IPS-18c (cell line): Measurements from ENCODE around the gene NUDT12.

Experiments
- H3K4me3 ChIP-seq: 2 replicates; pipeline ENCODE4 v1.7.0; 2013; ENCODE audit warnings: low read depth, mild to moderate bottlenecking, low read length, moderate library complexity; ENCODE audit not compliant: insufficient read depth
- H3K9me3 ChIP-seq: one replicate; pipeline ENCODE4 v1.6.1; 2013; ENCODE audit warnings: mild to moderate bottlenecking, low read length, moderate library complexity; ENCODE audit not compliant: control insufficient read depth, insufficient read depth

Gene NUDT12

GRCh38 chr5:103562453-103563157 lies at the start of gene NUDT12:
Gene NUDT12, minus strand, starts transcription at chr5:103562789. Its CDS starts 2,541 bp downstream, at chr5:103560248.
- H3K4me3 ChIP-seq, result peak within 1 kb of the TSS; percentile 92

GRCh38 chr5:103607346-103607745 lies 44.8 kb upstream of the NUDT12 start:
- no peak overlapping the region for H3K4me3 ChIP-seq
- no peaks in the 10 kb centered on the region for H3K9me3 ChIP-seq

More at GRCh38 chr5:103562453-103563157, at the start of gene NUDT12:
- H3K9me3 ChIP-seq, result no peaks in the 10 kb centered on the region

- Histone ChIP-seq H3K4me3 (no peak overlapping the region), H3K9me3 (no peaks in the 10 kb centered on the region)
These were observed 42.7 kb upstream of the NUDT12 start for GRCh38 chr5:103605277-103605676.

GRCh38 chr5:103602438-103602837 lies 39.8 kb upstream of the NUDT12 start:
- H3K4me3 ChIP-seq, result no peak overlapping the region

GRCh38 chr5:103601314-103601713 lies 38.7 kb upstream of the NUDT12 start:
- Histone ChIP-seq H3K9me3 (no peaks in the 10 kb centered on the region), H3K4me3 (no peak overlapping the region)

More at GRCh38 chr5:103602438-103602837, 39.8 kb upstream of the NUDT12 start:
- H3K9me3 ChIP-seq, result no peaks in the 10 kb centered on the region

GRCh38 chr5:103600086-103600485 lies 37.5 kb upstream of the NUDT12 start:
- H3K4me3 ChIP-seq, result no peak overlapping the region
- H3K9me3 ChIP-seq, result no peaks in the 10 kb centered on the region

GRCh38 chr5:103598997-103599566 lies 36.5 kb upstream of the NUDT12 start:
- Histone ChIP-seq H3K9me3 (no peaks in the 10 kb centered on the region), H3K4me3 (no peak overlapping the region)

- no peaks in the 10 kb centered on the region for H3K9me3 ChIP-seq
- no peak overlapping the region for H3K4me3 ChIP-seq
These were observed 27.6 kb upstream of the NUDT12 start for GRCh38 chr5:103590221-103590620.

GRCh38 chr5:103589776-103590175 lies 27.2 kb upstream of the NUDT12 start:
- H3K4me3 ChIP-seq, result no peak overlapping the region
- H3K9me3 ChIP-seq, result no peaks in the 10 kb centered on the region

GRCh38 chr5:103589357-103589756 lies 26.8 kb upstream of the NUDT12 start:
- Histone ChIP-seq H3K4me3 (no peak overlapping the region), H3K9me3 (no peaks in the 10 kb centered on the region)

GRCh38 chr5:103587185-103587748 lies 24.7 kb upstream of the NUDT12 start:
- H3K4me3 ChIP-seq, result no peak overlapping the region
- H3K9me3 ChIP-seq, result no peaks in the 10 kb centered on the region

GRCh38 chr5:103582364-103582763 lies 19.8 kb upstream of the NUDT12 start:
- H3K9me3 ChIP-seq, result no peaks in the 10 kb centered on the region
- H3K4me3 ChIP-seq, result no peak overlapping the region

GRCh38 chr5:103573411-103573810 lies 10.8 kb upstream of the NUDT12 start:
- Histone ChIP-seq H3K4me3 (no peak overlapping the region), H3K9me3 (no peaks in the 10 kb centered on the region)

GRCh38 chr5:103572454-103572853 lies 9.9 kb upstream of the NUDT12 start:
- no peaks in the 10 kb centered on the region for H3K9me3 ChIP-seq
- no peak overlapping the region for H3K4me3 ChIP-seq

GRCh38 chr5:103571730-103572129 lies 9.1 kb upstream of the NUDT12 start:
- H3K4me3 ChIP-seq, result no peak overlapping the region
- no peaks in the 10 kb centered on the region for H3K9me3 ChIP-seq

GRCh38 chr5:103569313-103570060 lies 6.9 kb upstream of the NUDT12 start:
- H3K4me3 ChIP-seq, result no peak overlapping the region
- H3K9me3 ChIP-seq, result no peaks in the 10 kb centered on the region

- H3K9me3 ChIP-seq, result no peaks in the 10 kb centered on the region
- H3K4me3 ChIP-seq, result no peak overlapping the region
These were observed 3.1 kb upstream of the NUDT12 start for GRCh38 chr5:103565719-103566118.
